ENCODE data around the gene CCR2. TPM values are rescaled to one million over a fixed set of nuclear protein-coding genes. Genes with fewer than 3 reads are reported as not detected.
A peak's percentile ranks its signal among the peaks of the same experiment; 100 is the strongest.
"Not testable (repeated sequence)": the region's sequence is repeated elsewhere in the genome, so short reads cannot be mapped to it uniquely, and the experiment has no call there.

The CCR2 gene
- total RNA-seq, 1 experiment from 2014 or later, result not detected

GRCh38 chr3:46386205-46386604, 32.3 kb downstream of the CCR2 start:
- peak overlapping the region; percentile 95 for H3K4me2 ChIP-seq
- H3K4me1 ChIP-seq (replicated peaks; ENCODE audit: insufficient read depth), result peaks cover 67% of the 10 kb centered on the region
- CTCF ChIA-PET, result interaction anchor here (0.6 to 0.8 kb wide), 2 partner anchors 29 to 56 kb away, joined by 3 to 6 read pairs; no protein-coding TSS in a partner anchor
- H3F3A ChIP-seq (ENCODE audit: insufficient read depth, low read depth), result peaks cover 35% of the 10 kb centered on the region
- intact Hi-C loops (cut with micrococcal nuclease; ENCODE audit: unreplicated experiment), result no loop called here
- H3K27ac ChIP-seq, result peak overlapping the region; percentile 95
- no peak overlapping the region; the same call in 1 of the 2 replicates for H3K4me3 ChIP-seq
- H3K27me3 ChIP-seq (ENCODE audit: insufficient read depth, low read depth), result no peaks in the 10 kb centered on the region
- no peak for TF ChIP-seq CTCF (conservative IDR thresholded peaks at IDR 0.05)
- peaks cover 35% of the 10 kb centered on the region for H3K79me2 ChIP-seq (ENCODE audit: low read depth)
- H2AFZ ChIP-seq, result no peak overlapping the region
- H3K9me2 ChIP-seq (ENCODE audit: insufficient read depth), result no peaks in the 10 kb centered on the region
- BruUV-seq (replicated peaks), result no TSS peak
- peak; percentile 61 to 96 for DNase-seq
- H3K9me3 ChIP-seq (ENCODE audit: insufficient read depth, low read depth), result no peaks in the 10 kb centered on the region; the same call in 1 of the 2 replicates
- peaks cover 26% of the 10 kb centered on the region for H3K36me3 ChIP-seq (ENCODE audit: low read depth)
- H4K20me1 ChIP-seq (ENCODE audit: insufficient read depth), result no peaks in the 10 kb centered on the region
- POLR2A ChIA-PET (ENCODE audit: unreplicated experiment), result interaction anchor here (0.5 to 0.6 kb wide), 2 partner anchors 172 to 182 kb away, joined by 3 to 9 read pairs; no protein-coding TSS in a partner anchor

GRCh38 chr3:46388847-46389246, 34.9 kb downstream of the CCR2 start:
- Histone ChIP-seq H3K4me3 (peak overlapping the region; percentile 62; the same call in 1 of the 2 replicates), H3K4me2 (peak overlapping the region; percentile 95), H3K4me1 (replicated peaks; ENCODE audit: insufficient read depth) (peaks cover 77% of the 10 kb centered on the region), H3K79me2 (ENCODE audit: low read depth) (peaks cover 43% of the 10 kb centered on the region), H3K36me3 (ENCODE audit: low read depth) (peaks cover 26% of the 10 kb centered on the region), H3K27ac (peak overlapping the region; percentile 95), H3F3A (ENCODE audit: insufficient read depth, low read depth) (peaks cover 58% of the 10 kb centered on the region)
- H2AFZ ChIP-seq; H4K20me1 ChIP-seq (ENCODE audit: insufficient read depth); H3K9me2 ChIP-seq (ENCODE audit: insufficient read depth); H3K27me3 ChIP-seq (ENCODE audit: insufficient read depth, low read depth); intact Hi-C loops (cut with micrococcal nuclease; ENCODE audit: unreplicated experiment); CTCF ChIA-PET; DNase-seq; H3K9me3 ChIP-seq (ENCODE audit: insufficient read depth, low read depth); POLR2A ChIA-PET (ENCODE audit: unreplicated experiment); BruUV-seq (replicated peaks): not testable (repeated sequence)

GRCh38 chr3:46389306-46389705, 35.4 kb downstream of the CCR2 start:
- no peak for DNase-seq

GRCh38 chr3:46391526-46391925, 37.6 kb downstream of the CCR2 start:
- H3K27me3 ChIP-seq (ENCODE audit: insufficient read depth, low read depth); H2AFZ ChIP-seq; H4K20me1 ChIP-seq (ENCODE audit: insufficient read depth); CTCF ChIA-PET; DNase-seq; BruUV-seq (replicated peaks); intact Hi-C loops (cut with micrococcal nuclease; ENCODE audit: unreplicated experiment); POLR2A ChIA-PET (ENCODE audit: unreplicated experiment); H3K9me2 ChIP-seq (ENCODE audit: insufficient read depth); H3K9me3 ChIP-seq (ENCODE audit: insufficient read depth, low read depth): not testable (repeated sequence)
- H3F3A ChIP-seq (ENCODE audit: insufficient read depth, low read depth), result peaks cover 73% of the 10 kb centered on the region
- peak overlapping the region; percentile 95 for H3K27ac ChIP-seq
- peak overlapping the region; percentile 95 for H3K4me2 ChIP-seq
- H3K36me3 ChIP-seq (ENCODE audit: low read depth), result peaks cover 26% of the 10 kb centered on the region
- H3K4me1 ChIP-seq (replicated peaks; ENCODE audit: insufficient read depth), result peaks cover 94% of the 10 kb centered on the region
- peaks cover 51% of the 10 kb centered on the region for H3K79me2 ChIP-seq (ENCODE audit: low read depth)
- peak overlapping the region; percentile 62 for H3K4me3 ChIP-seq

More at GRCh38 chr3:46389306-46389705, 35.4 kb downstream of the CCR2 start:
- no peak overlapping the region for H2AFZ ChIP-seq
- no peaks in the 10 kb centered on the region for H3K27me3 ChIP-seq (ENCODE audit: insufficient read depth, low read depth)
- peak overlapping the region; percentile 95 for H3K4me2 ChIP-seq
- no peaks in the 10 kb centered on the region for H4K20me1 ChIP-seq (ENCODE audit: insufficient read depth)
- peak overlapping the region; percentile 62 for H3K4me3 ChIP-seq
- ChIA-PET POLR2A (ENCODE audit: unreplicated experiment) (no interaction called here), CTCF (no interaction called here)
- peak overlapping the region; percentile 95 for H3K27ac ChIP-seq
- H3K79me2 ChIP-seq (ENCODE audit: low read depth), result peaks cover 44% of the 10 kb centered on the region
- no peak for TF ChIP-seq EZH2 (IDR thresholded peaks at IDR 0.05; ENCODE audit: low read depth)
- no peak for TF ChIP-seq CTCF (conservative IDR thresholded peaks at IDR 0.05)
- no TSS peak for BruUV-seq (replicated peaks)
- H3K9me3 ChIP-seq (ENCODE audit: insufficient read depth, low read depth), result no peaks in the 10 kb centered on the region; the same call in 1 of the 2 replicates
- peaks cover 63% of the 10 kb centered on the region for H3F3A ChIP-seq (ENCODE audit: insufficient read depth, low read depth)
- peaks cover 81% of the 10 kb centered on the region for H3K4me1 ChIP-seq (replicated peaks; ENCODE audit: insufficient read depth)
- no peaks in the 10 kb centered on the region for H3K9me2 ChIP-seq (ENCODE audit: insufficient read depth)
- peaks cover 26% of the 10 kb centered on the region for H3K36me3 ChIP-seq (ENCODE audit: low read depth)
- intact Hi-C loops (cut with micrococcal nuclease; ENCODE audit: unreplicated experiment), result no loop called here
